AG04449 (cell line): ENCODE results near the gene CCDC85C.

Experiments used
- CTCF ChIA-PET: fragments of 350-600 bp; formaldehyde crosslinking; extraction: SDS; loops from one replicate; lab custom pipeline; 2021; ENCODE audit warnings: antibody characterized with exemption; lab: Yijun Ruan, JAX
- POLR2A ChIA-PET: fragments of 400-600, 350-600 bp; formaldehyde crosslinking; extraction: SDS; loops from one replicate; lab custom pipeline; 2020; ENCODE audit warnings: antibody characterized with exemption, inconsistent platforms; lab: Yijun Ruan, JAX
- DNase-seq: peaks from one replicate; pipeline ENCODE4 v3.0.0-alpha.2; 2010; ENCODE audit warnings: low read depth, low spot score
- H3K4me3 ChIP-seq: 2 replicates; pipeline ENCODE4 v1.5.1; 2011; ENCODE audit warnings: low read depth, mild to moderate bottlenecking, control low read depth, low read length
- TF ChIP-seq, protein P1 (sequence below): IDR thresholded peaks from one replicate; pipeline ENCODE4 v1.5.1; 2011; ENCODE audit warnings: mild to moderate bottlenecking, moderate library complexity, low read length, control low read depth, inconsistent platforms; ENCODE audit not compliant: insufficient read depth; ENCODE audit errors: missing control alignments

Gene CCDC85C

DNA sequence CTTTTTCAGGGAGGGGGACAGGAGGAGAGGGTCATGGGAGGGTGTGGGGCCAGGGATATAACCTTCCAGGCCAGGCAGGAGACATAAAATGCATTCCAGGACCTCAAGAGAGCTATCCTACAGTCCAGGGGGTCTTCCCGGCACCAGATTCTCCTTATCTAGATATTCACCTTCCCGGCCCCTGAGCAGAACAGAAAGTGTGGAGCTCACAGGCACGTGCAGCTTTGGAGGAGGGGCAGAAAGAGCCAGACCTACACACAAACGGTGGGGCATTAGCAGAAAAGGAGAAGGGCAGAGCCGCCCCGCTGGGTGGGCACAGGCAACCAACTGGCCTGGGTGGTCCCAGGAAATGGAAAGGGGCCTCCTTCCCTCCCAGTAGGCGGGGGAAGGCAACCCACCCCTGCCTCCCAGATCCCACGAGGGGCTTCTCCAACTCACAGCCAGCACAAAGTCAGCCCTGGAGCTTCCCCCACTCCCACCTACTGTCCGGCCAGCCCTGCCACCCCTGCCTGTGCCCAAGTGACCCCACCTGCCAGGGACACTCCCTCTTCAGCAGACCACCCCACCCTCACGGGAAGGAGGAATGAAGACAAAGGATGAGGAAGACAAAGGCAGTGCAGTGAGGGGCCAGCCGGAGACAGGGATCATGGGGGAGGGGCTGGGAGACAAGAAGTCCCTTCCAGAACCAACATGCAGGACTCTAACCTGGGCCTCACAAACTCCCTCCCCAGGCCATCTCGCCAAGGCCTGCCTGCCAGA lies 33.3 kb downstream of the CCDC85C start:
- no peak for DNase-seq
- no peak overlapping the region for H3K4me3 ChIP-seq
- ChIA-PET POLR2A (no interaction called here), CTCF (interaction anchor here (1.1 kb wide), 1 partner anchor 14 kb away, joined by 3 read pairs; no protein-coding TSS in a partner anchor)
- TF ChIP-seq, protein P1, sequence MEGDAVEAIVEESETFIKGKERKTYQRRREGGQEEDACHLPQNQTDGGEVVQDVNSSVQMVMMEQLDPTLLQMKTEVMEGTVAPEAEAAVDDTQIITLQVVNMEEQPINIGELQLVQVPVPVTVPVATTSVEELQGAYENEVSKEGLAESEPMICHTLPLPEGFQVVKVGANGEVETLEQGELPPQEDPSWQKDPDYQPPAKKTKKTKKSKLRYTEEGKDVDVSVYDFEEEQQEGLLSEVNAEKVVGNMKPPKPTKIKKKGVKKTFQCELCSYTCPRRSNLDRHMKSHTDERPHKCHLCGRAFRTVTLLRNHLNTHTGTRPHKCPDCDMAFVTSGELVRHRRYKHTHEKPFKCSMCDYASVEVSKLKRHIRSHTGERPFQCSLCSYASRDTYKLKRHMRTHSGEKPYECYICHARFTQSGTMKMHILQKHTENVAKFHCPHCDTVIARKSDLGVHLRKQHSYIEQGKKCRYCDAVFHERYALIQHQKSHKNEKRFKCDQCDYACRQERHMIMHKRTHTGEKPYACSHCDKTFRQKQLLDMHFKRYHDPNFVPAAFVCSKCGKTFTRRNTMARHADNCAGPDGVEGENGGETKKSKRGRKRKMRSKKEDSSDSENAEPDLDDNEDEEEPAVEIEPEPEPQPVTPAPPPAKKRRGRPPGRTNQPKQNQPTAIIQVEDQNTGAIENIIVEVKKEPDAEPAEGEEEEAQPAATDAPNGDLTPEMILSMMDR: no peak

DNA sequence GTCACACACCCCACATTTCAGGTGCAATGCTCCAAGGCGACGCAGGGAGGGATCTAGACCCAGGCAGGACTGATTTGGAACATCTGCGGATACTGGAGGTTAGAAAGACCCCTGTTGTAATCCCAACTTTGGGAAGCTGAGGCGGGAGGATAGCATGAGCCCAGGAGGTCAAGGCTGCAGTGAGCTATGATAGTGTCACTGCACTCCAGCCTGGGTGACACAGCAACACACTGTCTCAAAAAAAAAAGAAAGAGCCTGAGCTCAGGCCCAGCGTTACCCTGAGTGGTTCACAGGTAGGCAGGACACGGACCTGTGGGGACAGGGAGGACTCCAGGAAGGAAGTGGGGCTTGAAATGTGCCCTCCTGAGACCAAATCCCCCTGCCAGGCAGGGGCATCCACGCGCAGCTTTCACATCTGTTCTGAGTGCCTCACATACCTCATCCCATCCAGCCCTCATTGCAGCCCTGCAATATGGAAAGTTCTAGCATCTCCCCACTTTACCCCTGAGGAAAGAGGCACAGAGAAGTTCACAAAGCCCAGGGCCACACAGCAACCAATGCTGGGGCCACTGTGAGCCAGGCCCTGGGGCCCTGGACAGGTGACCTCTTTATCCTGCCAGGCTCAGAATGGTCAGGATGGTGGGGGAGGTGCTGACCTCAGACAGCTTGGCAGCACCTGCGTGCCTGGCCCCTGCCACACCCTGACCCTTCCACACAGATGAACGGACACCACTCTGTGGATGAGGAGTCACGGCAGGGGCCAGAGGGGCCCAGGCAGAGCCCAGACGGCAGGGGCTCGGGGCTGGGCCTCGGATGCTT lies 34.1 kb downstream of the CCDC85C start:
- TF ChIP-seq, protein P1: no peak
- ChIA-PET POLR2A (no interaction called here), CTCF (interaction anchor here (1.1 to 1.6 kb wide), 2 partner anchors 13 to 45 kb away, joined by 3 to 4 read pairs; no protein-coding TSS in a partner anchor)

GRCh38 chr14:99568567-99569560 lies 35.1 kb downstream of the CCDC85C start:
- H3K4me3 ChIP-seq: no peak overlapping the region
- TF ChIP-seq, protein P1: no peak
- POLR2A ChIA-PET: no interaction called here
- DNase-seq: no peak
- CTCF ChIA-PET: interaction anchor here (1.6 kb wide), 1 partner anchor 44 kb away, joined by 4 read pairs; no protein-coding TSS in a partner anchor

More for the DNA sequence above, 34.1 kb downstream of the CCDC85C start:
- no peak overlapping the region for H3K4me3 ChIP-seq
- no peak for DNase-seq

GRCh38 chr14:99566390-99567354 lies 37.3 kb downstream of the CCDC85C start:
- CTCF ChIA-PET: interaction anchor here (0.7 kb wide), 1 partner anchor 13 kb away, joined by 3 read pairs; no protein-coding TSS in a partner anchor
- no peak for DNase-seq
- H3K4me3 ChIP-seq: no peak overlapping the region
- POLR2A ChIA-PET: no interaction called here
- TF ChIP-seq, protein P1: no peak

- POLR2A ChIA-PET: no interaction called here
- no peak overlapping the region for H3K4me3 ChIP-seq
- no peak for DNase-seq
- CTCF ChIA-PET: interaction anchor here (0.7 kb wide), 1 partner anchor 13 kb away, joined by 3 read pairs; no protein-coding TSS in a partner anchor
- TF ChIP-seq, protein P1: no peak
Measured at GRCh38 chr14:99566009-99566389, 38.0 kb downstream of the CCDC85C start.
